Measurements from ENCODE around the gene OLR1. TPM values are rescaled to one million over a fixed set of nuclear protein-coding genes. Genes with fewer than 3 reads are reported as not detected.

OLR1 gene
- total RNA-seq, 1 donor: under 0.01 TPM

DNA sequence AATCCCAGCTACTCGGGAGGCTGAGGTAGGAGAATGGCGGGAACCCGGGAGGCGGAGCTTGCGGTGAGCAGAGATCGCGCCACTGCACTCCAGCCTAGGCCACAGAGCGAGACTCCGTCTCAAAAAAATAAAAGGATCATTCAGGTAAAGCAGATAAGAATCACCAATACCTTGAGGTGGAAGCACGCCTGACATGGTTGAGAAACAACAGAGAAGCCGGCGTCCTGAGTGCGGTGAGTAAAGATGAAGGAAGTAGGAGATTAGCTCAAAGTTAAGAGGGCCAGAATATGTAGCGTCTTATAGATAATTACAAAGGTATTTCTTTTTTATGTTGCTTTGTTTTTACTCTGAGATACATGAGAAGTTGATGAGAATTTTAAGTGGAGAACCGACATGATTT lies 56.6 kb downstream of the OLR1 start:
- Histone ChIP-seq H3K9me3 (ENCODE audit: low read depth, low read length) (no peaks in the 10 kb centered on the region), H4K20me1 (ENCODE audit: insufficient read depth, low read length) (no peaks in the 10 kb centered on the region), H2AFZ (ENCODE audit: low read length) (no peak overlapping the region), H3K36me3 (ENCODE audit: insufficient read depth, low read length) (no peaks in the 10 kb centered on the region), H3K4me1 (ENCODE audit: insufficient read depth, low read length) (no peaks in the 10 kb centered on the region), H3K4me2 (ENCODE audit: insufficient read depth, low read length) (no peak overlapping the region), H3K4me3 (ENCODE audit: insufficient read depth, low read length) (no peak overlapping the region), H3K27ac (ENCODE audit: low read depth, low read length) (no peak overlapping the region), H3K27me3 (ENCODE audit: insufficient read depth, low read length) (no peaks in the 10 kb centered on the region), H3K79me2 (ENCODE audit: insufficient read depth, low read length) (no peaks in the 10 kb centered on the region)
- no peak for DNase-seq (ENCODE audit: insufficient read length, low spot score, missing footprints)
- TF ChIP-seq, protein P1, sequence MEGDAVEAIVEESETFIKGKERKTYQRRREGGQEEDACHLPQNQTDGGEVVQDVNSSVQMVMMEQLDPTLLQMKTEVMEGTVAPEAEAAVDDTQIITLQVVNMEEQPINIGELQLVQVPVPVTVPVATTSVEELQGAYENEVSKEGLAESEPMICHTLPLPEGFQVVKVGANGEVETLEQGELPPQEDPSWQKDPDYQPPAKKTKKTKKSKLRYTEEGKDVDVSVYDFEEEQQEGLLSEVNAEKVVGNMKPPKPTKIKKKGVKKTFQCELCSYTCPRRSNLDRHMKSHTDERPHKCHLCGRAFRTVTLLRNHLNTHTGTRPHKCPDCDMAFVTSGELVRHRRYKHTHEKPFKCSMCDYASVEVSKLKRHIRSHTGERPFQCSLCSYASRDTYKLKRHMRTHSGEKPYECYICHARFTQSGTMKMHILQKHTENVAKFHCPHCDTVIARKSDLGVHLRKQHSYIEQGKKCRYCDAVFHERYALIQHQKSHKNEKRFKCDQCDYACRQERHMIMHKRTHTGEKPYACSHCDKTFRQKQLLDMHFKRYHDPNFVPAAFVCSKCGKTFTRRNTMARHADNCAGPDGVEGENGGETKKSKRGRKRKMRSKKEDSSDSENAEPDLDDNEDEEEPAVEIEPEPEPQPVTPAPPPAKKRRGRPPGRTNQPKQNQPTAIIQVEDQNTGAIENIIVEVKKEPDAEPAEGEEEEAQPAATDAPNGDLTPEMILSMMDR (IDR thresholded peaks at IDR 0.05; ENCODE audit: extremely low read depth, low read depth, low read length): no peak

DNA sequence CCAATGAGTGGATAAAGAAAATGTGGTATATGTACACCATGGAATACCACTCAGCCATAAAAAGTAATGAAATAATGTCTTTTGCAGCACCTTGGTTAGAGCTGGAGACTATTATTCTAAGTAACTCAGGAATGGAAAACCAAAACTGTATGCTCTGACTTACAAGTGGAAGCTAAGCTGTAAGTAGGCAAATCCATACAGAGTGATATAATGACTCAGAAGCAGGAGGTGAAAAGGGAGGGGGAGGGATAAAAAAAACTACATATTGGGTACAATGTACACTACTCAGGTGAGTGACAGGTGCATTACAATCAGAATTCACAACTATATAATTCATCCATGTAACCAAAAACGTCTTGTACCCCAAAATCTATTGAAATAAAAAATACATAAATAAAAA lies 58.0 kb downstream of the OLR1 start:
- Histone ChIP-seq H3K27ac (ENCODE audit: low read depth, low read length) (no peak overlapping the region), H2AFZ (ENCODE audit: low read length) (no peak overlapping the region), H3K79me2 (ENCODE audit: insufficient read depth, low read length) (no peaks in the 10 kb centered on the region), H3K4me1 (ENCODE audit: insufficient read depth, low read length) (no peaks in the 10 kb centered on the region), H3K9me3 (ENCODE audit: low read depth, low read length) (no peaks in the 10 kb centered on the region), H3K36me3 (ENCODE audit: insufficient read depth, low read length) (no peaks in the 10 kb centered on the region), H4K20me1 (ENCODE audit: insufficient read depth, low read length) (no peaks in the 10 kb centered on the region), H3K4me2 (ENCODE audit: insufficient read depth, low read length) (no peak overlapping the region), H3K27me3 (ENCODE audit: insufficient read depth, low read length) (no peaks in the 10 kb centered on the region), H3K4me3 (ENCODE audit: insufficient read depth, low read length) (no peak overlapping the region)
- TF ChIP-seq, protein P1 (IDR thresholded peaks at IDR 0.05; ENCODE audit: extremely low read depth, low read depth, low read length): no peak
- no peak for DNase-seq (ENCODE audit: insufficient read length, low spot score, missing footprints)

GRCh38 chr12:10113075-10113474 lies 58.9 kb downstream of the OLR1 start:
- DNase-seq (ENCODE audit: insufficient read length, low spot score, missing footprints): no peak
- H3K27ac ChIP-seq (ENCODE audit: low read depth, low read length): no peak overlapping the region
- H3K4me3 ChIP-seq (ENCODE audit: insufficient read depth, low read length): no peak overlapping the region
- H3K27me3 ChIP-seq (ENCODE audit: insufficient read depth, low read length): no peaks in the 10 kb centered on the region
- no peaks in the 10 kb centered on the region for H3K79me2 ChIP-seq (ENCODE audit: insufficient read depth, low read length)
- H4K20me1 ChIP-seq (ENCODE audit: insufficient read depth, low read length): no peaks in the 10 kb centered on the region
- TF ChIP-seq, protein P1 (IDR thresholded peaks at IDR 0.05; ENCODE audit: extremely low read depth, low read depth, low read length): no peak
- H3K4me2 ChIP-seq (ENCODE audit: insufficient read depth, low read length): no peak overlapping the region
- no peaks in the 10 kb centered on the region for H3K9me3 ChIP-seq (ENCODE audit: low read depth, low read length)
- no peaks in the 10 kb centered on the region for H3K36me3 ChIP-seq (ENCODE audit: insufficient read depth, low read length)
- no peak overlapping the region for H2AFZ ChIP-seq (ENCODE audit: low read length)
- H3K4me1 ChIP-seq (ENCODE audit: insufficient read depth, low read length): no peaks in the 10 kb centered on the region

- DNase-seq (ENCODE audit: insufficient read length, low spot score, missing footprints): no peak
- Histone ChIP-seq H3K4me2 (ENCODE audit: insufficient read depth, low read length) (no peak overlapping the region), H3K36me3 (ENCODE audit: insufficient read depth, low read length) (no peaks in the 10 kb centered on the region), H3K27me3 (ENCODE audit: insufficient read depth, low read length) (no peaks in the 10 kb centered on the region), H3K4me1 (ENCODE audit: insufficient read depth, low read length) (no peaks in the 10 kb centered on the region), H3K27ac (ENCODE audit: low read depth, low read length) (no peak overlapping the region), H3K9me3 (ENCODE audit: low read depth, low read length) (no peaks in the 10 kb centered on the region), H3K4me3 (ENCODE audit: insufficient read depth, low read length) (no peak overlapping the region), H4K20me1 (ENCODE audit: insufficient read depth, low read length) (no peaks in the 10 kb centered on the region), H3K79me2 (ENCODE audit: insufficient read depth, low read length) (no peaks in the 10 kb centered on the region), H2AFZ (ENCODE audit: low read length) (no peak overlapping the region)
- TF ChIP-seq, protein P1 (IDR thresholded peaks at IDR 0.05; ENCODE audit: extremely low read depth, low read depth, low read length): no peak
These were observed 60.5 kb downstream of the OLR1 start for GRCh38 chr12:10111451-10111850.
